Measurements from ENCODE around the gene CLMP.

The CLMP gene

DNA sequence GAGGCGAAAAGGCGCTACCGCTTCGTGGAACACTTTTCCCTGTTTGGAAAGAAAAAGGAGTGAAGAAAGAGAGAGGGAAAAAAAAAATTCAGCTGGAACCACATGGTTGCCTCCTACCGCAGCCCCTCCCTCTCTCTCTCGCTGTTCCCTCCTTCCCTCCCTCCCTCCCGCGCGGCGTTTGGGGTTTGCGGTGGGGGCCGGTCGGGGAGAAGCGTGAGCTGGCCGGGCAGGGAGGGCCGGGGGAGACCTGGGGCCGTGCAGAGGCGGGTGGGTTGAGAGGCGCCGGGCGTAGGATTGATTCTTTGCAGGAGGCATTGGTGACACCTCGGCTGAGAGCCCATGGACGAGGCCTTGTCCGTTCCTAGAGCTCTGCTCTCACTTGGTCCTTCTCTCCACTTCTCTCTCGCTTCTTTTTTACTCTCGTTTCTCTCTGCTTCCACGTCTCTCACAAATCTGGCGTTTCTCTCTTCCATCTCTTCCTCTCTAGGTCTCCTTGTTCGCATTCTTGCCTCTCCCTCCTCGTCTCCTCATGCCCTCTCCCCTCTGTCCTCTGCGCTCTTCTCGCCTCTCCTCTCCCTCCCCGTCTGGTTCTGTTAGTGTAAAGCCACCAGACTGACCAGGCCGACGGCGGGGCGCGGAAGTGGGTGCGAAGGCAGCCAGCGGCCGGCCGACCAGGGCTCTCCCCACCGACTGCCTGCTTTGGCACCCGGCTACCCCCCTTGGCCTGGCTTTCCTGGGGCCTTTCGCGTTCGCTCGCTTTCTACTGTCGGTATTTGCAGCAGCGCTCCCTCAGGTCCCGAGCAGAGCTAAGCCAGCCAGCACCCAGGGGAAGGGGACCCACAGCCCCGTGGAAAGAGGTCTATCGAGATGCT, at the start of gene CLMP:
CLMP (minus strand) TSS at position 61 of the 872 bp plus-strand sequence. CDS start 308 bp downstream, outside the sequence.
- DNase-seq, result no peak

DNA sequence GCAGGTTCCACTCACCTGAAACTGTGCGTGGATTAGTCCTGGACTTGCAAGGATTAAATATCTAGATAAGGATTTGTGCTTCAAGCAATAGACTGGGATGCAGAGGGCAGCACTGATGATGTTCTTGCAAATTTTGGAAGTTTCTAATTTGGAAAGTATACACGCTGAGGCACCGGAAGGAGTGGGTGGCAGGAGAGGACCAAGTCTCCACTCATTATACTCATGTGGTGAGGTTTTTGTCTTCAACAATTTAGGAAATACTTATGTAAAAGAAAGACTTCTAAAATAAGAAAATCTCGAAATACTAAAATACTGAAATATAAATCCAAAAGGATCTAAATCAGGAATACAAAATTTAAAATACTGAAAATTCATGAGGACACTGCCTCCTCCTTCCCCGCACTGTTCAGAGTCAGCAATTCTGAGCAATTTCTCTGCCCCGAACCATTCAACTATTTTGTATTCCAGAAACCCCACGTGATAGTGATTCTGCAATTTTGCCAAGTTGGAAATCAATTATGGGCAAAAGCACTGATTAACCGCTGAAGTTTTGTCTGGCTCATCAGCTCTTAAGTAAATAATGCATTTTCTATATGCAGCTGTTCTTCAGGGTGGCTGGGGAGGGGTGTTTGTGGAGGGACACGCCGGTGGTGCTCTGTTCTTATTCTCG, 47.0 kb upstream of the CLMP start:
- DNase-seq, result no peak

DNA sequence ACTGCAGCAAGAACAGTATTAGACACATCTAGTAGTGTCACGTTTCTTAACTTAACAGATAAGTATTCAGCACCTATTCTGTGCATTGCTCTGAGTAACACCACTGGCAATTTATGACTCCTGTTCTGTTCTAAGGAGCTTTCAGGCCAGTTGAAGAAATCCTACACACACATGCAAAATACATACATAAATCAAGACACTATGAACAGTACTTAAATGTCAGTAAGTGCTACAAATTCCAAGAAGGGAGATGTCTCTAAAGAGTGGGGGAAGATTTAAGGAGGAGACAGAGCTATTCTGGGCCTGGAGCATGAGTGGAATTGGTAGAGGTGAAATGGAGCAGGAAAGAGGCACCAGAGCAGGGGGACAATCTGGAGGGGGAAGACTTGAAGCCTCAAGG, 46.2 kb upstream of the CLMP start:
- DNase-seq, result no peak

- no peak for DNase-seq
These were observed 44.4 kb upstream of the CLMP start for GRCh38 chr11:123239191-123240150.

- DNase-seq, result no peak
These were observed 43.2 kb upstream of the CLMP start for GRCh38 chr11:123238297-123238696.

DNA sequence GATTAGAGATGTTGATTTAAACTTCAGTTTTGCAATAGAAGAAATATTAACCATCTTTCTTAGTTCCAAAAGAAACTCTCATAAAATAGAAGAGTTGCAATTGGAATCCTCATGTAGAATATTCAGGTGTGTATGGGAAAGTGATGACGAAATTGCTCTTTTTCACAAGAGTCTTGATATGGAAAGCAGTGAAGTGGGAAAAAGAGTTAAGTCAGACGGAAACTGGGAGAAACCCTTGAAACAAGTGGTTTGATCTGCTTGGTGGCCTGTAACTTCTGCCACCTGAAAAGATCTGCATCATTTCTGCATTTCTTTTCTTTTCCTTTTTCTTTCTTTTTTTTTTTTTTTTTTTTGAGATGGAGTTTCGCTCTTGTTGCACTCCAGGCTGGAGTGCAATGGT, 41.8 kb upstream of the CLMP start:
- no peak for DNase-seq

- DNase-seq, result no peak
These were observed 40.7 kb upstream of the CLMP start for GRCh38 chr11:123235656-123236261.

DNA sequence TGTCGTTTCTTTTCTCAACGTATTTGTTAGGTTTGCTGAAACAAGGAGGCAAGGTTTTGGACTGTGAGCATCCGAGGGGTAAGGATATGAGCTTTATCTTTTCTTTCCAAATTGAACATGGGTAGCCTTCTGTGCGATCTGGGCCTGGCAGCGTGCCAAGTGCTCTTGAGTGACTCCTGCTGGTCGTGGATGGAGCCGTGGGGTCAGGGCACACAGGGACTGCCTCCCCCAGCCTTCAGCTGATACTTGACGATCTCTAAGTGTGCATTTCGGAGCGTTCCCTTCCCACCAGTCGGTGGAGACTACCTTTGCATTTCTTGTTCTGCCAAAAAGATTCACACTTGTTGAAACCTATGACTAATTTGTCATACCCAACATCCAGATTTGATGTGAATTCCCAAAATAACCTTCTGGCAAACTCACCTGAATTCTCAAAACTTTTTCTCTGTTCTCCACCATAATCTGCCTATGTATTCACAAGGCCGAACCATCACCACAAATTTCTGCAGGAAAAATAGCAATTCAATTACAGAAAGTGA, 40.1 kb upstream of the CLMP start:
- no peak for DNase-seq

GRCh38 chr11:123233975-123234334, 38.9 kb upstream of the CLMP start:
- DNase-seq, result no peak

DNA sequence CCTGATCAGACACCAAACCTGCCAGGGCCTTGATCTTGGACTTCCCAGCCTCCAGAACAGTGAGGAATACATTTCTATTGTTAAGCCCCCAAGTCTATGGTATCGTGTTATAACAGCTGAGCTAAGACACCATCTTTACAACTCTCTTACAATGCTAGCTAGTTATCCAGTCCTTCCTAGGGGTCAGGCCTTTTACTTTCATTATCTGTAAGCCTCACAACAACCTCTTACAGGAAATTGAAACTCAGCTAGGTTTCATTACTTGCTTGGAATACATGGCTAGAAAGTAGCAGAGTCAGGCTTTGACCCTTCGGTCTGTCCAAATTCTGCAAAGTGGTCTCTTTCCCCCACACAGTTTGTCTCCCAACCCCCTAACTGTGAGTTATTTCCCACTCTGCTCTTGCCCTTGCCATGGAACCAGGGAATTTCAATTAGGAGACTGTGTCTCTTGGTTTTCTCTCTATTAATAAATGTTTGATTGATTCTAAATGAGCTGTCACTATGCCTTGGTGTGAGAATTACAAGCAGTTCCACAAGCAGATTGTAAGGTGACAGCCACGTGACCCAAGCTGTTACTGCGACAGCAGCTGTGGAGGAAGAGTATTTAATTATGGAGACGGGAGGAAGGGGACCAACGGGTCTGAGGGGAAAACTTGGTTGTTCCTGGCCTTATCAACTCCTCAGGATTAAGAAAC, 38.4 kb upstream of the CLMP start:
- no peak for DNase-seq

- no peak for DNase-seq
These were observed 36.7 kb upstream of the CLMP start for GRCh38 chr11:123231777-123232176.

DNA sequence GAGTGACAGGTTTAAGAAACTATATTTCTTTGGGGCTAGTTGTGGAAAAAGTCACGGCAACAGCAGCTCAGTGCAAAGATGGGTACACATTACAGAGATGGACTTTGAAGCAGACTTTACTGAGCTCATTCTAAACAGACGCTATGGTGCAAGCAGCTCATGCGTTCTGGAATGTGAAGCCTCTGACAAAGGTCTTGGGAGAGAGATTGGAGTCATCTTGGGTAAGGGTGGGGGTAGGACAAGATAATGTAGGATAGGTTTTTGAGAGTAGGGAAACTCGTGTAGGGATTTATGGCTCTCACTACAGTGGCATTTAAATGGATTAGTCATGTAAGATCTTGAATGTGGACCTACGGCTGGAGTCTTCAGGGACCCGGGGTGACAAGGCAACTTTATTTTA, 36.2 kb upstream of the CLMP start:
- DNase-seq, result no peak

DNA sequence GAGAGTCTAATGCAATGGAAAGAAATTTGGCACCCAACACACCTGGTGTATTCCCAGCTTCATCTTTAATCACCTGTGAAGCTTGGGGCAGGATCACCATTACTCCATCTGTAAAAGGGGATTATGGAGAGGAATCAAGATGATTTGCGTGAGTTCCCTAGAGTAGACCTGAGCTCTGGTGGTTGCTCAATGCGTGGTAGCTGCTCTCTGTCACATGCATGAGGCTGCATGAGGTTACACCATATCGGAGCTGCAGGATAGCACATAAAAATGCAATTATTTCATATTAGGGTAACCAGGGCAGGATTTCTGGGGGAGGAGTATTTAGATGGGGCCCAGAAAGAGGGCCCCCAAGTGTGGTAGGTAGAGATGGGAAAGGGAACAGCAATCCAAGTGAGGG, 35.3 kb upstream of the CLMP start:
- DNase-seq, result no peak

DNA sequence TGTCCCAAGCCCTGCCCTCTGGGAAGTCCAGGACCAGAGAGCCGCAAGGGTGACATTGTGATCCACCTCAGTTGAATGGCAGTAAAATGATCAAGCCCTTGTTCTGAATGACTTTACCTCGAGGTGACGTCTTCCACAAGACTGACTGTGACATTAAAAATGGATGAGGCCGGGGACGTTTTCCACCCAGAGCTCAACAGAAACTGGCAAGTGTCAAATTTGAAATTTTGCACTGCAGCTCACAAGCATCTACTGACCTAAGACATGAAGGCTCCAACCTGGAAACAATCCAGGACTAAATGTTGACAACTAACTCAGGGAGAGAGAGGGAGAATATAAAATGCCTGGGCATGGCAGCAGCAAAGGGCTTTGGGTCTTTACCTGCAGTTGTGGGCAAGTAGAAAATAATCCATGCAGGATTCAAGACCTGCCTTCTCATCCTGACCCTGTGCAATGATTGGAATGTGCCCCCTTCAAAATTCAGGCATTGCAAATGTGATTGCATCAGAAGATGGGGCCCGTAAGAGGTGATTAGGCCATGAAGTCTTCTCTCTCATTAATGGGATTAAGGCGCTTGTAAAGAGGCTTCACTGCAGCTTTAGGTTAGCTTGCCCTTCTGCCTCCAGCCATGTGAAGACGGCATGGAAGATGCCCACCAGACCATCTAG, 33.6 kb upstream of the CLMP start:
- DNase-seq, result no peak

DNA sequence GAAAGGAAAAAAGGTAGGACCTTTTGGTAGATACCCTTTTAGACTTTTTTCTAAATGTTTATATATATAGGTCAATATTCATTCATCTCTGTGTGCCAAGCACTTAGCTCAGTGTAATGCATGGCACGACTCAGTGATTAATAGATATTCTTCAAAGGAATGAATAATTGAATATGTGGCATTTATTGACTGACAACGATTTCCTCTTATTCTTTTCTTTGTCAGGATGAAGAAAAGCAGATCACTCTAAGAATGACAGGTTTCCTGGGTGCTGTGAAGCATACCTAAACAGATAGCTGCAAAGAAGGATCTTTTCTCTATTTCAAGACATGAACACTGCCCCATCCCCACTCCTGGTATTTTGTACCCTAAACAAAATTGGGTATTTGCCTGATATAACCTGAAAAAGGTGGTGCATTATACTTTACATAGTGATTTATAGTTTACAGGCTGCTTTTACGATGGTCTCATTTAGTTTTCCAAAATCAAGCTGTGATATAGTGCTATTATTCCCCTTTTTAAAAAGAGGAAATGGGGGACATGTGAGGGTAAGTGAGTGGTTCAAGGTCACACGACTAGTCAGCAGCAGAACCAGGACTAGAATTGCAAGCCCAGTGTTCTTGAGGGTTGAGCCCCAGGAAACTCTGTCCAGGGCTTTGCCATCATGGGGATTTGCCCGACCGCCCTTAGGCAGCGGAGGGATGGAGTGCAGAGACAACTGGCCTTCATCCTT, 32.9 kb upstream of the CLMP start:
- DNase-seq, result no peak

DNA sequence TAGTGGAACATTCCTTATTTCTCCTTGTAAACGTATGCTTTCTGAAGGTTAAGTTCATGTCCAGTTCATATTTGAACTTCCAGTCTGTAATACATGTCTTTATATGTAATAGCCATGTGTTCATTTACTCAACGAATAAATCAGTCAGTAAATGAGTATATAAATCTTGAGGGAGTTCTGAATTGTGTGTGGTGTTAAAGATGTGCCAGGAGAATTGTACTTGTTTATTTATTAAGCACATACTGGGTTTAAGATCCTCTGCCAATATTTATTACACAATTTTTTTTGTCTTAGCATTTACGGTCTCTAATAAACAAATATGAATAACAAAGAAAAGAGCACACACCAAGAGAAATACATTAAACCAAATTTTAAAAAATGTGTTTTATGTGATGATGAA, 26.5 kb upstream of the CLMP start:
- DNase-seq, result no peak

- DNase-seq, result no peak
These were observed 26.1 kb upstream of the CLMP start for GRCh38 chr11:123221096-123221561.

GRCh38 chr11:123219066-123219690, 24.1 kb upstream of the CLMP start:
- no peak for DNase-seq

- no peak for DNase-seq
These were observed 23.4 kb upstream of the CLMP start for GRCh38 chr11:123218451-123218850.

GRCh38 chr11:123217897-123218296, 22.8 kb upstream of the CLMP start:
- no peak for DNase-seq

All from cerebellar nuclear complex (tissue), 1 donor.